Left colon (tissue), 2 donors: ENCODE results near the gene SLC2A11. TPM values are rescaled to one million over a fixed set of nuclear protein-coding genes. Genes with fewer than 3 reads are reported as not detected.

ENCODE experiments used
- ATAC-seq: fragments of 200-7000 bp; cut with Tn5 transposase; one replicate; pipeline ENCODE4 v1.9.1; 2020; ENCODE audit warnings: mild to moderate bottlenecking, moderate library complexity
- DNase-seq, 2 donors: peaks; one replicate each; pipeline ENCODE4 v3.0.0-alpha.2; 2020
- intact Hi-C, 2 donors: fragments of 100-400 bp; cut with DNase I in 1 of 2; cut with micrococcal nuclease in 1 of 2; formaldehyde crosslinking; loops; one replicate each; pipeline versions ENCODE4 v1.11.2 to v1.14.0; 2022; cut with DNase I, micrococcal nuclease
- total RNA-seq, 2 donors: library from RNA; stranded (reverse); fragmentation: NEBNext Ultra II Directional; extraction: Animal tissue kit (Norgen Biotek cat#: 25700); gene quantifications; one replicate each; pipeline ENCODE4 v1.2.1, GENCODE V29; 2021
- donor health status: DM: no; HTN: no; CAD: no.
- donor health status: DM: yes; HTN: yes; CAD: no.

SLC2A11 gene
- total RNA-seq, 2 donors from 2014 or later = 9.8 to 13.7 TPM

GRCh38 chr22:23831261-23831660 lies 26.4 kb upstream of the SLC2A11 start:
- no peak for DNase-seq
- intact Hi-C loops = no loop called here
- no peak for ATAC-seq

- ATAC-seq (no peak), DNase-seq (no peak)
- intact Hi-C loops = no loop called here
Observed at GRCh38 chr22:23831781-23832180, 25.9 kb upstream of the SLC2A11 start.

- no peak for ATAC-seq
- intact Hi-C loops = no loop called here
- DNase-seq = no peak
Observed at GRCh38 chr22:23832226-23833016, 25.3 kb upstream of the SLC2A11 start.

- DNase-seq (no peak), ATAC-seq (no peak)
- intact Hi-C loops = no loop called here
Observed at GRCh38 chr22:23833017-23833751, 24.5 kb upstream of the SLC2A11 start.

- intact Hi-C loops = no loop called here
- no peak for DNase-seq
- no peak for ATAC-seq
Observed at GRCh38 chr22:23833911-23834317, 23.8 kb upstream of the SLC2A11 start.

GRCh38 chr22:23834406-23834792 lies 23.3 kb upstream of the SLC2A11 start:
- intact Hi-C loops = no loop called here
- DNase-seq = no peak
- ATAC-seq = no peak

DNA sequence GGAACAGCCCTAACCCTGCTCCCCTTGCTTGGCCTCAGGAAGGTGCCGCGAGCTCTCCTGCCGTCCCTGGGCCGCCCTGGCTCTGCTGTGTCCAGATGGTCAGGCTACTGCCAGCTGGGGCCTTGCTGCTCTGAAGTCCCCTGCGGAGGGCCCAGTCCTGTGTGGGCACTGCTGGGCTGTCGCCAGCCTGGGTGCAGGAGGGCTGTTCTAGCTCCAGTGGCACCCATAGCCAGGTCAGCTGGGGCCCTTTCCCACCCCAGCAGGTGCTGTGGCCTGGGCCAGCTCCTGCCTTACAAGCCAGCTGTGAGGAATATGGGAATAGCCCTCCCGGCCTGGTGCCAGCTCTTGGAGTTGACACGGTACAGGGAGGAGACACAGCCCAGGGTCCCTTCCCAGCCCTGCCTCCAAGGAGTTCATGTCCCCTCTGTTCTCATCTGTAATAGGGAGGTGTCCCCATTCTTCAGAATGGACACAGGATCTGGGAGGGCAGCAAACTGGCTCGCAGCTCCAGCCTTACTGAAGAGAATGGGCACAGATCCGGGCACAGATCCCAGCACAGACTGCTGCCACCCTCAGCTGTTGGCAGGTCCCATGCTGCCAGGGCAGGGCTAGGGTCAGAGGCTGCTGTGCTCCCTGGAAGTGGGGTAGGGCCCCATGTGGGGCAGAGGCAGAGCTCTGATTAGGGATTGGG lies 22.7 kb upstream of the SLC2A11 start:
- DNase-seq = no peak
- no peak for ATAC-seq
- intact Hi-C loops = no loop called here

GRCh38 chr22:23835484-23836144 lies 22.1 kb upstream of the SLC2A11 start:
- no peak for ATAC-seq
- DNase-seq = no peak
- intact Hi-C loops = no loop called here

- DNase-seq (no peak), ATAC-seq (no peak)
- intact Hi-C loops = no loop called here
Observed at GRCh38 chr22:23836281-23836680, 21.4 kb upstream of the SLC2A11 start.

- ATAC-seq (no peak), DNase-seq (no peak)
- intact Hi-C loops = no loop called here
Observed at GRCh38 chr22:23836692-23837495, 20.8 kb upstream of the SLC2A11 start.

- ATAC-seq (no peak), DNase-seq (no peak)
- intact Hi-C loops = no loop called here
Observed at GRCh38 chr22:23837496-23837859, 20.2 kb upstream of the SLC2A11 start.

DNA sequence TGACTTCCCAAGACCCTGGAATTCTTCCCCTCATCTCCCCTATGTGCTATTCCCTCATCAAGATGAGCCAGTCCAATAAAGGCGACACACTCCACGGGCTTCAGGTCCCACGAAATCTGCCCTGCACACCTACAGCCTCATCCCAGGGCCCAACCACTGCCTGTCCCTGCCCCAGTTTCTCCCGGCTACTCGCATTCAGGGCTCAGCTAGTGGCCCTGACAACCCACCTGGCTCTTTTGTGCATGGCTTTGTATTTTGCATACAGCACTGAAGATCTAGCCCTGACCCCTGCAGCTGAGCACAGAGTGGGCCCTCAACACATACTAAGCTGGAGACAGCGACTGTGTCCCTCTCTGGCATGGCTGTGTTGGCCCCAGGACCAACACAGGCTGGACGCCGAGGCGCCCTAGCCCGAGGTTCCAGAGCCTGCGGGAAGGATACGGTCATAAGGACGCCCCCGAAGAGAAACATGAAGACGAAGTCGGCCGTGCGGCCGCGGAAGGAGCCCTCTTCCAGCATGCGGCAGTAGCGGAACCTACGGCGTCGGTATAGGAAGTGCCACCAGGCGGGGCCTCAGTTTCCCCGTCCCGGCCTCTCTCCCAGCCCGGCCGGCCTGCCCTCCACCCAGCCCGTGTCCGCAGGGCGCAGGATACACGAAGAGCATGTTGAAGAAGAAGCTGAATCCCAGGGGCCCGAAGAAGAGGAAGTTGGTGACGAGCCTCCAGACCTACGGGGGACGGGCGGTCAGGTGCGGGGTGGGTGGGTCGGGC lies 19.6 kb upstream of the SLC2A11 start:
- ATAC-seq = no peak
- DNase-seq = no peak
- intact Hi-C loops = no loop called here

GRCh38 chr22:23838681-23839468 lies 18.8 kb upstream of the SLC2A11 start, which contains the start of gene DERL3:
DERL3 (minus strand) TSS chr22:23839006; CDS start chr22:23838987, 19 bp downstream.
- intact Hi-C loops = no loop called here
- ATAC-seq (peak; percentile 92), DNase-seq (peak; percentile 99 to 100)

GRCh38 chr22:23840026-23840425 lies 17.6 kb upstream of the SLC2A11 start:
- intact Hi-C loops = loop anchor here in 1 of 2 donors (10.0 kb wide), 1 partner anchor 75 kb away; the partner anchor contains the start of genes C22orf15 and CHCHD10
- no peak for ATAC-seq
- no peak for DNase-seq

- no peak for DNase-seq
- ATAC-seq = no peak
- intact Hi-C loops = loop anchor here in 1 of 2 donors (10.0 kb wide), 1 partner anchor 76 kb away; the partner anchor contains the start of genes C22orf15 and CHCHD10
Observed at GRCh38 chr22:23841292-23841691, 16.4 kb upstream of the SLC2A11 start.

GRCh38 chr22:23841736-23842445 lies 15.8 kb upstream of the SLC2A11 start:
- ATAC-seq (no peak), DNase-seq (no peak)
- intact Hi-C loops = loop anchor here in 1 of 2 donors (10.0 kb wide), 1 partner anchor 77 kb away; the partner anchor contains the start of genes C22orf15 and CHCHD10
